ENCODE measurements around the gene TMEM132E. TPM values are rescaled to one million over a fixed set of nuclear protein-coding genes. Genes with fewer than 3 reads are reported as not detected.

The TMEM132E gene
- total RNA-seq, 1 donor from 2014 or later = not detected

GRCh38 chr17:34568953-34569352 lies 10.4 kb upstream of the TMEM132E start:
- no peak for TF ChIP-seq CTCF (IDR thresholded peaks at IDR 0.05)
- DNase-seq (ENCODE audit: extremely low spot score, unreplicated experiment) = no peak
- Mint-ChIP-seq H3K36me3 (ENCODE audit: unreplicated experiment) (no peaks in the 10 kb centered on the region), H3K27me3 (ENCODE audit: unreplicated experiment) (no peaks in the 10 kb centered on the region), H3K27ac (ENCODE audit: unreplicated experiment) (no peak overlapping the region), H3K9me3 (ENCODE audit: unreplicated experiment) (no peaks in the 10 kb centered on the region), H3K4me1 (ENCODE audit: unreplicated experiment) (no peaks in the 10 kb centered on the region), H3K4me3 (ENCODE audit: unreplicated experiment) (no peak overlapping the region)

GRCh38 chr17:34569591-34569990 lies 9.8 kb upstream of the TMEM132E start:
- Mint-ChIP-seq H3K27ac (ENCODE audit: unreplicated experiment) (no peak overlapping the region), H3K27me3 (ENCODE audit: unreplicated experiment) (no peaks in the 10 kb centered on the region), H3K4me3 (ENCODE audit: unreplicated experiment) (no peak overlapping the region), H3K4me1 (ENCODE audit: unreplicated experiment) (no peaks in the 10 kb centered on the region), H3K9me3 (ENCODE audit: unreplicated experiment) (no peaks in the 10 kb centered on the region), H3K36me3 (ENCODE audit: unreplicated experiment) (no peaks in the 10 kb centered on the region)
- no peak for DNase-seq (ENCODE audit: extremely low spot score, unreplicated experiment)
- TF ChIP-seq CTCF (IDR thresholded peaks at IDR 0.05) = no peak

- peaks cover 4% of the 10 kb centered on the region for H3K27me3 Mint-ChIP-seq (ENCODE audit: unreplicated experiment)
These were observed 8.9 kb upstream of the TMEM132E start for GRCh38 chr17:34570506-34570905.

GRCh38 chr17:34571428-34572130 lies 7.8 kb upstream of the TMEM132E start:
- H3K36me3 Mint-ChIP-seq (ENCODE audit: unreplicated experiment) = no peaks in the 10 kb centered on the region
- DNase-seq (ENCODE audit: extremely low spot score, unreplicated experiment) = no peak

More at GRCh38 chr17:34570506-34570905, 8.9 kb upstream of the TMEM132E start:
- no peaks in the 10 kb centered on the region for H3K9me3 Mint-ChIP-seq (ENCODE audit: unreplicated experiment)
- no peak for DNase-seq (ENCODE audit: extremely low spot score, unreplicated experiment)
- H3K4me3 Mint-ChIP-seq (ENCODE audit: unreplicated experiment) = no peak overlapping the region
- no peak for TF ChIP-seq CTCF (IDR thresholded peaks at IDR 0.05)
- no peaks in the 10 kb centered on the region for H3K36me3 Mint-ChIP-seq (ENCODE audit: unreplicated experiment)
- H3K27ac Mint-ChIP-seq (ENCODE audit: unreplicated experiment) = no peak overlapping the region
- no peaks in the 10 kb centered on the region for H3K4me1 Mint-ChIP-seq (ENCODE audit: unreplicated experiment)

More at GRCh38 chr17:34571428-34572130, 7.8 kb upstream of the TMEM132E start:
- no peak for TF ChIP-seq CTCF (IDR thresholded peaks at IDR 0.05)
- no peaks in the 10 kb centered on the region for H3K4me1 Mint-ChIP-seq (ENCODE audit: unreplicated experiment)
- H3K4me3 Mint-ChIP-seq (ENCODE audit: unreplicated experiment) = no peak overlapping the region
- H3K9me3 Mint-ChIP-seq (ENCODE audit: unreplicated experiment) = no peaks in the 10 kb centered on the region
- peaks cover 4% of the 10 kb centered on the region for H3K27me3 Mint-ChIP-seq (ENCODE audit: unreplicated experiment)
- H3K27ac Mint-ChIP-seq (ENCODE audit: unreplicated experiment) = no peak overlapping the region
